Head of caudate nucleus (tissue), 42 donors: Measurements from ENCODE around the gene NDUFV1.
"Not testable (repeated sequence)": the region's sequence is repeated elsewhere in the genome, so short reads cannot be mapped to it uniquely, and the experiment has no call there.

ENCODE experiments used
- DNase-seq, 42 donors: peaks; one replicate each; pipeline versions ENCODE4 v3.0.0 to v3.0.0-alpha.2; 2020 to 2021; ENCODE audit warnings: mixed read lengths in 7 of 42
- intact Hi-C: fragments of 100-400 bp; cut with DNase I; formaldehyde crosslinking; loops from one replicate; pipeline ENCODE4 v1.15.0; 2022

NDUFV1 gene

GRCh38 chr11:67584881-67585873 is 21.6 kb upstream of the NDUFV1 start:
- intact Hi-C loops = loop anchor here (2.0 to 10.0 kb wide), 2 partner anchors 22 to 70 kb away; partner anchors contain the start of gene NDUFV1
- peak in 4 of 42 donors; percentile 9 to 49 (median 31) for DNase-seq

GRCh38 chr11:67585911-67586310 is 20.8 kb upstream of the NDUFV1 start:
- intact Hi-C loops = loop anchor here (2.0 to 10.0 kb wide), 2 partner anchors 21 to 71 kb away; partner anchors contain the start of gene NDUFV1
- DNase-seq = no peak

- DNase-seq = no peak
- intact Hi-C loops = loop anchor here (10.0 kb wide), 1 partner anchor 72 kb away; no protein-coding TSS in a partner anchor
These were observed 20.0 kb upstream of the NDUFV1 start for GRCh38 chr11:67586568-67587250.

- DNase-seq = peak in 1 of 42 donors; percentile 10
- intact Hi-C loops = loop anchor here (10.0 kb wide), 1 partner anchor 73 kb away; no protein-coding TSS in a partner anchor
These were observed 18.6 kb upstream of the NDUFV1 start for GRCh38 chr11:67588136-67588503.

GRCh38 chr11:67588899-67589415 is 17.8 kb upstream of the NDUFV1 start:
- not testable (repeated sequence) for DNase-seq
- intact Hi-C loops = loop anchor here (10.0 kb wide), 1 partner anchor 74 kb away; no protein-coding TSS in a partner anchor

- DNase-seq = no peak
- intact Hi-C loops = no loop called here
These were observed 13.7 kb upstream of the NDUFV1 start for GRCh38 chr11:67592880-67593564.

- intact Hi-C loops = no loop called here
- no peak for DNase-seq
These were observed 13.2 kb upstream of the NDUFV1 start for GRCh38 chr11:67593565-67593905.

- no peak for DNase-seq
- intact Hi-C loops = no loop called here
These were observed 12.3 kb upstream of the NDUFV1 start for GRCh38 chr11:67594480-67594879.

GRCh38 chr11:67596753-67597300 is 9.9 kb upstream of the NDUFV1 start:
- no peak for DNase-seq
- intact Hi-C loops = no loop called here

- DNase-seq, intact Hi-C loops: not testable (repeated sequence)
These were observed 9.3 kb upstream of the NDUFV1 start for GRCh38 chr11:67597458-67597857.

GRCh38 chr11:67597963-67598362 is 8.8 kb upstream of the NDUFV1 start:
- DNase-seq, intact Hi-C loops: not testable (repeated sequence)

- DNase-seq = no peak
- intact Hi-C loops = no loop called here
These were observed 7.6 kb upstream of the NDUFV1 start for GRCh38 chr11:67599149-67599548.

- no peak for DNase-seq
- intact Hi-C loops = no loop called here
These were observed 6.3 kb upstream of the NDUFV1 start for GRCh38 chr11:67600324-67601029.

- intact Hi-C loops = no loop called here
- no peak for DNase-seq
These were observed 5.6 kb upstream of the NDUFV1 start for GRCh38 chr11:67601098-67601497.

- intact Hi-C loops, DNase-seq: not testable (repeated sequence)
These were observed 2.6 kb upstream of the NDUFV1 start for GRCh38 chr11:67604119-67604518.

GRCh38 chr11:67604815-67605214 is 1.9 kb upstream of the NDUFV1 start:
- no peak for DNase-seq
- intact Hi-C loops = no loop called here

- intact Hi-C loops = loop anchor here (2.0 kb wide), 1 partner anchor 21 kb away; no protein-coding TSS in a partner anchor
- DNase-seq = no peak
These were observed 1.3 kb upstream of the NDUFV1 start for GRCh38 chr11:67605231-67606011.
